G401.6 (cell line): ENCODE data around the gene SERPINA9.
"Not testable (repeated sequence)": the region's sequence is repeated elsewhere in the genome, so short reads cannot be mapped to it uniquely, and the experiment has no call there.

Source experiments
- FAIRE-seq: peaks from 2 replicates; lab custom pipeline; 2012; peaks lifted over from hg19 to GRCh38; lab: Jason Lieb, UNC

Gene SERPINA9

GRCh38 chr14:94485944-94486841, 10.2 kb upstream of the SERPINA9 start:
- FAIRE-seq: no peak

- FAIRE-seq: no peak
Observed at GRCh38 chr14:94484481-94484880, 8.5 kb upstream of the SERPINA9 start.

- no peak for FAIRE-seq
Observed at GRCh38 chr14:94483729-94484275, 7.8 kb upstream of the SERPINA9 start.

- FAIRE-seq: no peak
Observed at GRCh38 chr14:94483071-94483451, 7.1 kb upstream of the SERPINA9 start.

- FAIRE-seq: not testable (repeated sequence)
Observed at GRCh38 chr14:94482132-94483070, 6.4 kb upstream of the SERPINA9 start.

- no peak for FAIRE-seq
Observed at GRCh38 chr14:94481468-94482131, 5.6 kb upstream of the SERPINA9 start.

GRCh38 chr14:94480809-94481208, 4.8 kb upstream of the SERPINA9 start:
- no peak for FAIRE-seq

GRCh38 chr14:94478420-94478819, 2.4 kb upstream of the SERPINA9 start:
- FAIRE-seq: no peak

GRCh38 chr14:94474581-94475031, 1.4 kb downstream of the SERPINA9 start:
- no peak for FAIRE-seq

- FAIRE-seq: no peak
Observed at GRCh38 chr14:94473666-94474410, 2.2 kb downstream of the SERPINA9 start.

GRCh38 chr14:94472842-94473241, 3.2 kb downstream of the SERPINA9 start:
- no peak for FAIRE-seq

- FAIRE-seq: no peak
Observed at GRCh38 chr14:94471045-94471444, 5.0 kb downstream of the SERPINA9 start.

- FAIRE-seq: no peak
Observed at GRCh38 chr14:94470311-94470710, 5.7 kb downstream of the SERPINA9 start.

- no peak for FAIRE-seq
Observed at GRCh38 chr14:94469261-94469660, 6.7 kb downstream of the SERPINA9 start.

- no peak for FAIRE-seq
Observed at GRCh38 chr14:94467728-94468520, 8.1 kb downstream of the SERPINA9 start.

GRCh38 chr14:94466706-94467370, 9.2 kb downstream of the SERPINA9 start:
- no peak for FAIRE-seq

GRCh38 chr14:94465042-94465441, 11.0 kb downstream of the SERPINA9 start:
- FAIRE-seq: no peak

- FAIRE-seq: no peak
Observed at GRCh38 chr14:94464290-94464689, 11.7 kb downstream of the SERPINA9 start.

- no peak for FAIRE-seq
Observed at GRCh38 chr14:94462763-94463572, 13.0 kb downstream of the SERPINA9 start.
